Brain microvascular endothelial cell (primary cell): Measurements from ENCODE around the gene MYOG.

Source experiments
- DNase-seq: peaks from one replicate; pipeline ENCODE4 v3.0.0-alpha.2; 2020
- H3K27ac ChIP-seq: fragments of 250-450 bp; sonication (Bioruptor Pico); 2 replicates; pipeline ENCODE4 v1.5.1; 2020; ENCODE audit warnings: mild to moderate bottlenecking, moderate library complexity
- H3K27me3 ChIP-seq: fragments of 250-450 bp; sonication (Bioruptor Pico); replicated peaks from 2 replicates; pipeline ENCODE4 v1.5.1; 2020; ENCODE audit warnings: mild to moderate bottlenecking
- H3K36me3 ChIP-seq: fragments of 250-450 bp; sonication (Bioruptor Pico); replicated peaks from 2 replicates; pipeline ENCODE4 v1.5.1; 2020; ENCODE audit warnings: mild to moderate bottlenecking
- H3K4me3 ChIP-seq: 2 replicates; pipeline ENCODE4 v1.5.1; 2011; ENCODE audit warnings: low read depth, mild to moderate bottlenecking, control low read depth, low read length, moderate library complexity
- CTCF ChIP-seq: IDR thresholded peaks from 2 replicates; pipeline ENCODE4 v1.5.1; 2011; ENCODE audit warnings: low read depth, mild to moderate bottlenecking, moderate library complexity, low read length, control low read depth, inconsistent platforms; ENCODE audit errors: missing control alignments
- in situ Hi-C: cut with HindIII; loops from 2 replicates; pipeline ENCODE4 v1.10.0; 2017; ENCODE audit warnings: low sequenced_read_pairs, low pct_ligation_motif_present

MYOG gene

GRCh38 chr1:203128716-203129500 is 43.1 kb upstream of the MYOG start:
- Histone ChIP-seq H3K27me3 (peaks cover 39% of the 10 kb centered on the region), H3K4me3 (no peak overlapping the region), H3K27ac (no peak overlapping the region), H3K36me3 (no peaks in the 10 kb centered on the region)
- DNase-seq, result no peak
- no peak for TF ChIP-seq CTCF
- in situ Hi-C loops, result no loop called here

GRCh38 chr1:203128431-203128715 is 42.6 kb upstream of the MYOG start:
- DNase-seq, result no peak
- no peaks in the 10 kb centered on the region for H3K36me3 ChIP-seq
- no peak for TF ChIP-seq CTCF
- H3K27me3 ChIP-seq, result peaks cover 40% of the 10 kb centered on the region
- H3K27ac ChIP-seq, result no peak overlapping the region
- H3K4me3 ChIP-seq, result no peak overlapping the region
- in situ Hi-C loops, result no loop called here

- peak; percentile 12 for DNase-seq
- Histone ChIP-seq H3K27ac (no peak within 1 kb of the TSS), H3K4me3 (peak within 1 kb of the TSS; percentile 20), H3K36me3 (no peaks in the 10 kb centered on the region), H3K27me3 (peaks cover 40% of the 10 kb centered on the region)
- in situ Hi-C loops, result no loop called here
- peak; percentile 11 for TF ChIP-seq CTCF
Measured at GRCh38 chr1:203127666-203128430, 42.0 kb upstream of the MYOG start, which contains the start of gene ADORA1. Gene ADORA1, plus strand, starts transcription at chr1:203127726. Its CDS starts 1,116 bp downstream, at chr1:203128842.

- no peak for TF ChIP-seq CTCF
- Histone ChIP-seq H3K27me3 (peaks cover 40% of the 10 kb centered on the region), H3K36me3 (no peaks in the 10 kb centered on the region), H3K4me3 (no peak overlapping the region), H3K27ac (no peak overlapping the region)
- in situ Hi-C loops, result no loop called here
- no peak for DNase-seq
Measured at GRCh38 chr1:203126866-203127665, 41.3 kb upstream of the MYOG start.

- no peak overlapping the region for H3K4me3 ChIP-seq
- DNase-seq, result no peak
- H3K36me3 ChIP-seq, result no peaks in the 10 kb centered on the region
- in situ Hi-C loops, result no loop called here
- peak; percentile 60 for TF ChIP-seq CTCF
- H3K27me3 ChIP-seq, result peaks cover 40% of the 10 kb centered on the region
- H3K27ac ChIP-seq, result no peak overlapping the region
Measured at GRCh38 chr1:203126151-203126865, 40.5 kb upstream of the MYOG start.
